ENCODE measurements around the gene HOXB8.

- no peak for TF ChIP-seq BHLHE40 (IDR thresholded peaks at IDR 0.05; ENCODE audit: borderline replicate concordance)
- no peak for TF ChIP-seq L3MBTL2 (conservative IDR thresholded peaks at IDR 0.05)
- TF ChIP-seq PKNOX1 (IDR thresholded peaks at IDR 0.05) = no peak
- no peak for TF ChIP-seq SUZ12 (IDR thresholded peaks at IDR 0.05)
- TF ChIP-seq SP1 (IDR thresholded peaks at IDR 0.05) = no peak
- no peak for TF ChIP-seq TARDBP (IDR thresholded peaks at IDR 0.05)
- no peak for TF ChIP-seq ZNF384 (IDR thresholded peaks at IDR 0.05)
Measured at GRCh38 chr17:48586355-48587258, 28.5 kb downstream of the HOXB8 start.
